ENCODE results near the gene QRICH1.

- TF ChIP-seq POLR2A (IDR thresholded peaks at IDR 0.05) (no peak), CTCF (IDR thresholded peaks at IDR 0.05) (no peak)
Measured at GRCh38 chr3:49108346-49108745, 14.5 kb upstream of the QRICH1 start.
